H1 (cell line): ENCODE results near the gene AK8. TPM values are rescaled to one million over a fixed set of nuclear protein-coding genes. Genes with fewer than 3 reads are reported as not detected.

ENCODE experiments used
- SAP30 ChIP-seq: fragments of 300-600 bp; sonication (generic); IDR thresholded peaks from 2 replicates; pipeline ENCODE4 v1.7.1; 2012; ENCODE audit warnings: low read length, moderate library complexity, mild to moderate bottlenecking, inconsistent platforms; ENCODE audit not compliant: insufficient read depth, insufficient replicate concordance
- SIX5 ChIP-seq: IDR thresholded peaks from 2 replicates; pipeline ENCODE4 v1.6.1; 2011; ENCODE audit warnings: mild to moderate bottlenecking, low read depth, low read length
- TAF1 ChIP-seq: IDR thresholded peaks from 2 replicates; pipeline ENCODE4 v1.6.1; 2011; ENCODE audit warnings: mild to moderate bottlenecking, low read depth, low read length
- TEAD4 ChIP-seq: IDR thresholded peaks from 2 replicates; pipeline ENCODE4 v1.6.1; 2012; ENCODE audit warnings: low read depth, low read length, inconsistent platforms, mixed read lengths
- polyA plus RNA-seq, 7 experiments: library from polyadenylated mRNA; depleted of rRNA in 3 of 7; stranded (reverse) in 5 of 7; unstranded in 2 of 7; fragments of >200 nt in 5 of 7; fragments of 200-250 nt in 2 of 7; gene quantifications; 1 replicate in 5 of 7; 2 replicates in 1 of 7; 4 replicates in 1 of 7; pipeline versions ENCODE4 v1.2.1 to v1.2.3, GENCODE V29; 2011 to 2013; ENCODE audit warnings: missing spikeins in 2 of 7, mixed read lengths in 2 of 7
- total RNA-seq: library from RNA; stranded (reverse); fragmentation: NEBNext Ultra II Directional; extraction: Animal tissue kit (Norgen Biotek cat#: 25700); gene quantifications from 2 replicates; pipeline ENCODE4 v1.2.1, GENCODE V29; 2021

Gene AK8
- total and polyA plus RNA-seq, 2 of the 8 experiments (the other 6 are each of a cell fraction or from before 2014, with no cell fraction given), result 0.35 to 0.48 TPM

DNA sequence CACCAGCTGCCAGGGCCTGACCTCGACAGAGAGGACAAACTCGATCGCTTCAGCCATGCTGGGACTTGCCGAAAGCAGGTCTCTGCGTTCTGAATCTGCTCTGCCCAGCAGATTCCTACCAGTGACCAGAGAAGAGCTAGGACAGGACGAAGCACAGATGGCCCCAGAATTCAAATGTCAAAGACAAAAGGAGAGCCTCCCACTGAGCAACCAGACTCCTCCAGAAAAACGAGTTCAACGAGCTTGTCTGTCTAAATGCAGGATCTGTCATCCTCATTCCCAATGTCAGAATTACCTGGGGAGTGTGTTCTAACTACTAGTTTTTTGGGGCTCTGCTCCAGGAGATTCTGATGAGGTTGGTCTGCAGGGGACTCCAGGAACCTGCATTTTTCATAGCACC lies 13.4 kb downstream of the AK8 start (continued):
- TF ChIP-seq SAP30, result no peak
- no peak for TF ChIP-seq TAF1
- no peak for TF ChIP-seq TEAD4
- TF ChIP-seq SIX5, result no peak
